ENCODE measurements around the gene SYT1.

DNA sequence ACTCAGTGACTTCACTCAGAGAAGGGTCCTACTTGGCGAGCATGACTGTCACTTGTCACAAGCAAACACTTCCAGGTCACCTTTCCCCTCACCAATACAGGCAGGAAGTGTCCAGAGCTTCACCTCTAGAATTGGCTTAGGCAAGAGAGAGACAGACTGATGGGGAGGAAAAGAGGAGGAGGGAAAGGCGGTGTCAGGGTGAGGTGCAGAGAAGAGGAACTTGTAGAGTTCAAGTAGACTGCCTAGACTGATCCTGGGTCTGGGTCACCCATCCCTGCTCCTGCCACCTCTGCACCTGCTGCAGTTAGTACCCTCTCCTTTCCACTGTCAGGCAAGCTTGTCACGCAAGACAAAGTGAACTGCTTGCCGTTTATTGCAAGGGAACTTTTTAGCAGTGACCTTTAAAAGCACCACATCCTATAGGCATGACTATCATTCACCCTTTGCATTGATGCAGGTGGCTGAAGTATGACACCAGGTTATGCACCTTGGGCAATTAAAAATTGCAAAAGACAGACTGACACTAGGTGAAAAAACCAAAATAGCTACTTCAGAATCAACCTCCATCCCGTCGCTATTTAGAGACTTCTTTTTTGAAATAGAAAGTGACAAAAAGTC, 292.4 kb downstream of the SYT1 start:
- TF ChIP-seq REST (IDR thresholded peaks at IDR 0.05; ENCODE audit: unreplicated experiment), result no peak
- no peak for TF ChIP-seq CTCF (conservative IDR thresholded peaks at IDR 0.05; ENCODE audit: low read depth in 2 of 2)
- no peak for TF ChIP-seq EZH2phosphoT487 (IDR thresholded peaks at IDR 0.05; ENCODE audit: unreplicated experiment)
- TF ChIP-seq EZH2 (IDR thresholded peaks at IDR 0.05; ENCODE audit: low read depth, unreplicated experiment), result no peak
